ENCODE results near the gene IAH1.
A peak's percentile ranks its signal among the peaks of the same experiment; 100 is the strongest.

Gene IAH1

GRCh38 chr2:9474361-9475057, at the start of gene IAH1:
Gene IAH1, plus strand, starts transcription at chr2:9474551. Its CDS starts 16 bp downstream, at chr2:9474567.
- H3K4me3 Mint-ChIP-seq = peak within 1 kb of the TSS; percentile 72
- peak; percentile 89 for ATAC-seq
- peaks cover 32% of the 10 kb centered on the region for H3K4me1 Mint-ChIP-seq
- no peaks in the 10 kb centered on the region for H3K9me3 Mint-ChIP-seq
- peak within 1 kb of the TSS; percentile 89 for H3K27ac Mint-ChIP-seq
- peak; percentile 66 to 85 for DNase-seq (ENCODE audit: low spot score in 2 of 2)
- peaks cover 59% of the 10 kb centered on the region for H3K36me3 Mint-ChIP-seq

GRCh38 chr2:9428965-9429577, 45.3 kb upstream of the IAH1 start:
- peaks cover 10% of the 10 kb centered on the region for H3K4me1 Mint-ChIP-seq
- no peak overlapping the region for H3K27ac Mint-ChIP-seq
- ATAC-seq = no peak

GRCh38 chr2:9430316-9431293, 43.7 kb upstream of the IAH1 start:
- Mint-ChIP-seq H3K4me3 (peak overlapping the region; percentile 13), H3K4me1 (peaks cover 10% of the 10 kb centered on the region), H3K36me3 (peaks cover 71% of the 10 kb centered on the region), H3K9me3 (no peaks in the 10 kb centered on the region), H3K27ac (peak overlapping the region; percentile 84)
- ATAC-seq (peak; percentile 60), DNase-seq (ENCODE audit: low spot score in 2 of 2) (no peak)

More at GRCh38 chr2:9428965-9429577, 45.3 kb upstream of the IAH1 start:
- no peak for DNase-seq (ENCODE audit: low spot score in 2 of 2)
- Mint-ChIP-seq H3K9me3 (no peaks in the 10 kb centered on the region), H3K4me3 (no peak overlapping the region), H3K36me3 (peaks cover 57% of the 10 kb centered on the region)

- H3K4me1 Mint-ChIP-seq = peaks cover 10% of the 10 kb centered on the region
- no peak overlapping the region for H3K4me3 Mint-ChIP-seq
- H3K9me3 Mint-ChIP-seq = no peaks in the 10 kb centered on the region
- peaks cover 99% of the 10 kb centered on the region for H3K36me3 Mint-ChIP-seq
- no peak for DNase-seq (ENCODE audit: low spot score in 2 of 2)
- H3K27ac Mint-ChIP-seq = peak overlapping the region; percentile 51
- ATAC-seq = no peak
Observed at GRCh38 chr2:9434489-9434888, 39.9 kb upstream of the IAH1 start.

GRCh38 chr2:9439536-9439935, 34.8 kb upstream of the IAH1 start:
- H3K4me1 Mint-ChIP-seq = no peaks in the 10 kb centered on the region
- no peak overlapping the region for H3K4me3 Mint-ChIP-seq
- peaks cover 99% of the 10 kb centered on the region for H3K36me3 Mint-ChIP-seq
- H3K9me3 Mint-ChIP-seq = no peaks in the 10 kb centered on the region
- H3K27ac Mint-ChIP-seq = no peak overlapping the region
- DNase-seq (ENCODE audit: low spot score in 2 of 2) (no peak), ATAC-seq (no peak)

- ATAC-seq (no peak), DNase-seq (ENCODE audit: low spot score in 2 of 2) (no peak)
- Mint-ChIP-seq H3K27ac (no peak overlapping the region), H3K36me3 (peaks cover 99% of the 10 kb centered on the region), H3K4me1 (peaks cover 5% of the 10 kb centered on the region), H3K9me3 (no peaks in the 10 kb centered on the region), H3K4me3 (no peak overlapping the region)
Observed at GRCh38 chr2:9440058-9440727, 34.2 kb upstream of the IAH1 start.

GRCh38 chr2:9441556-9441955, 32.8 kb upstream of the IAH1 start:
- Mint-ChIP-seq H3K9me3 (no peaks in the 10 kb centered on the region), H3K4me3 (no peak overlapping the region), H3K36me3 (peaks cover 99% of the 10 kb centered on the region), H3K27ac (no peak overlapping the region), H3K4me1 (peaks cover 11% of the 10 kb centered on the region)
- ATAC-seq (no peak), DNase-seq (ENCODE audit: low spot score in 2 of 2) (no peak)

- Mint-ChIP-seq H3K36me3 (peaks cover 98% of the 10 kb centered on the region), H3K4me1 (peaks cover 11% of the 10 kb centered on the region), H3K27ac (peak overlapping the region; percentile 43), H3K9me3 (no peaks in the 10 kb centered on the region), H3K4me3 (no peak overlapping the region)
- ATAC-seq (no peak), DNase-seq (ENCODE audit: low spot score in 2 of 2) (no peak)
Observed at GRCh38 chr2:9443526-9443925, 30.8 kb upstream of the IAH1 start.

- Mint-ChIP-seq H3K9me3 (no peaks in the 10 kb centered on the region), H3K4me1 (peaks cover 11% of the 10 kb centered on the region), H3K27ac (no peak overlapping the region), H3K4me3 (no peak overlapping the region), H3K36me3 (peaks cover 98% of the 10 kb centered on the region)
- DNase-seq (ENCODE audit: low spot score in 2 of 2) (no peak), ATAC-seq (peak; percentile 75)
Observed at GRCh38 chr2:9445089-9445488, 29.3 kb upstream of the IAH1 start.

GRCh38 chr2:9451231-9451630, 23.1 kb upstream of the IAH1 start:
- Mint-ChIP-seq H3K9me3 (no peaks in the 10 kb centered on the region), H3K27ac (no peak overlapping the region), H3K4me3 (no peak overlapping the region), H3K4me1 (no peaks in the 10 kb centered on the region), H3K36me3 (peaks cover 98% of the 10 kb centered on the region)
- ATAC-seq (no peak), DNase-seq (ENCODE audit: low spot score in 2 of 2) (no peak)

GRCh38 chr2:9460441-9461017, 13.8 kb upstream of the IAH1 start:
- H3K4me3 Mint-ChIP-seq = no peak overlapping the region
- H3K27ac Mint-ChIP-seq = no peak overlapping the region
- ATAC-seq (no peak), DNase-seq (ENCODE audit: low spot score in 2 of 2) (no peak)
- H3K4me1 Mint-ChIP-seq = peaks cover 12% of the 10 kb centered on the region
- H3K36me3 Mint-ChIP-seq = peaks cover 71% of the 10 kb centered on the region
- H3K9me3 Mint-ChIP-seq = no peaks in the 10 kb centered on the region

- ATAC-seq (no peak), DNase-seq (ENCODE audit: low spot score in 2 of 2) (no peak)
- Mint-ChIP-seq H3K9me3 (no peaks in the 10 kb centered on the region), H3K27ac (no peak overlapping the region), H3K4me3 (no peak overlapping the region), H3K4me1 (peaks cover 12% of the 10 kb centered on the region), H3K36me3 (peaks cover 71% of the 10 kb centered on the region)
Observed at GRCh38 chr2:9461079-9461478, 13.3 kb upstream of the IAH1 start.

GRCh38 chr2:9462313-9462712, 12.0 kb upstream of the IAH1 start:
- H3K9me3 Mint-ChIP-seq = no peaks in the 10 kb centered on the region
- peaks cover 69% of the 10 kb centered on the region for H3K36me3 Mint-ChIP-seq
- H3K4me3 Mint-ChIP-seq = no peak overlapping the region
- no peak overlapping the region for H3K27ac Mint-ChIP-seq
- no peak for ATAC-seq
- peaks cover 12% of the 10 kb centered on the region for H3K4me1 Mint-ChIP-seq
- no peak for DNase-seq (ENCODE audit: low spot score in 2 of 2)

- H3K4me3 Mint-ChIP-seq = no peak overlapping the region
- H3K36me3 Mint-ChIP-seq = peaks cover 68% of the 10 kb centered on the region
- DNase-seq (ENCODE audit: low spot score in 2 of 2) (no peak), ATAC-seq (peak; percentile 70)
- H3K9me3 Mint-ChIP-seq = no peaks in the 10 kb centered on the region
- peak overlapping the region; percentile 68 for H3K27ac Mint-ChIP-seq
- H3K4me1 Mint-ChIP-seq = peaks cover 12% of the 10 kb centered on the region
Observed at GRCh38 chr2:9462886-9463697, 11.3 kb upstream of the IAH1 start.
